Muscle of leg (tissue), 11 donors: ENCODE data around the gene DSCAM. TPM values are rescaled to one million over a fixed set of nuclear protein-coding genes. Genes with fewer than 3 reads are reported as not detected.

Source experiments
- DNase-seq: peaks from one replicate; pipeline ENCODE4 v3.0.0; 2013
- H3K27ac ChIP-seq: one replicate; pipeline ENCODE4 v1.5.1; 2013; ENCODE audit warnings: mild to moderate bottlenecking, low read length, control low read depth
- H3K27me3 ChIP-seq: one replicate; pipeline ENCODE4 v1.6.1; 2013; ENCODE audit warnings: low read length; ENCODE audit not compliant: control insufficient read depth, insufficient read depth
- H3K36me3 ChIP-seq: one replicate; pipeline ENCODE4 v1.6.1; 2013; ENCODE audit warnings: low read length; ENCODE audit not compliant: control insufficient read depth, insufficient read depth
- H3K4me1 ChIP-seq: one replicate; pipeline ENCODE4 v1.6.1; 2013; ENCODE audit warnings: low read length; ENCODE audit not compliant: control insufficient read depth, insufficient read depth
- H3K4me3 ChIP-seq: one replicate; pipeline ENCODE4 v1.5.1; 2013; ENCODE audit warnings: low read length, control low read depth
- H3K9me3 ChIP-seq: replicated peaks from 2 replicates; pipeline ENCODE4 v1.6.1; 2013; ENCODE audit warnings: low read depth, low read length; ENCODE audit not compliant: control insufficient read depth
- WGBS: methylation state at CpG from one replicate; pipeline ENCODE4 v1.1.5; 2013; ENCODE audit warnings: missing lambda C conversion rate; ENCODE audit not compliant: insufficient coverage; 5-methylcytosine and 5-hydroxymethylcytosine counted together
- polyA plus RNA-seq, 8 donors: library from polyadenylated mRNA; unstranded; fragments of 120-200 nt; gene quantifications; one replicate each; pipeline versions ENCODE4 v1.2.1 to v1.2.3, GENCODE V29; 2013; ENCODE audit warnings: inconsistent platforms in 1 of 8, low replicate concordance in 1 of 8; ENCODE audit not compliant: insufficient read length in 8 of 8, insufficient read depth in 1 of 8
- total RNA-seq: library from RNA; stranded (reverse); fragments of 120-200 nt; gene quantifications from one replicate; pipeline ENCODE4 v1.2.4, GENCODE V29; 2013

DSCAM gene
- total and polyA plus RNA-seq, 9 donors = 0.89 to 2.0 (median 1.3) TPM

- Histone ChIP-seq H3K4me3 (no peak overlapping the region), H3K36me3 (no peaks in the 10 kb centered on the region), H3K9me3 (no peaks in the 10 kb centered on the region), H3K27me3 (no peaks in the 10 kb centered on the region), H3K4me1 (peaks cover 4% of the 10 kb centered on the region), H3K27ac (peak overlapping the region; percentile 13)
- DNase-seq = no peak
- no CpG with 5 or more reads among the region's 8 CpGs for WGBS
Observed at GRCh38 chr21:40678681-40679284, 168.2 kb downstream of the DSCAM start.

GRCh38 chr21:40675017-40675416 is 171.9 kb downstream of the DSCAM start:
- DNase-seq = no peak
- Histone ChIP-seq H3K36me3 (no peaks in the 10 kb centered on the region), H3K4me3 (no peak overlapping the region), H3K9me3 (no peaks in the 10 kb centered on the region), H3K27ac (no peak overlapping the region), H3K4me1 (no peaks in the 10 kb centered on the region), H3K27me3 (no peaks in the 10 kb centered on the region)
- WGBS = 76% methylated on average over 5 of the region's 8 CpGs

- no peaks in the 10 kb centered on the region for H3K9me3 ChIP-seq
- WGBS = 100% methylated on average over 1 of the region's 2 CpGs
- DNase-seq = no peak
- H3K4me1 ChIP-seq = peaks cover 2% of the 10 kb centered on the region
- no peaks in the 10 kb centered on the region for H3K27me3 ChIP-seq
- H3K4me3 ChIP-seq = no peak overlapping the region
- H3K27ac ChIP-seq = no peak overlapping the region
- no peaks in the 10 kb centered on the region for H3K36me3 ChIP-seq
Observed at GRCh38 chr21:40672602-40673001, 174.4 kb downstream of the DSCAM start.

GRCh38 chr21:40671716-40672115 is 175.2 kb downstream of the DSCAM start:
- no peak overlapping the region for H3K27ac ChIP-seq
- H3K36me3 ChIP-seq = no peaks in the 10 kb centered on the region
- no peaks in the 10 kb centered on the region for H3K9me3 ChIP-seq
- peaks cover 2% of the 10 kb centered on the region for H3K4me1 ChIP-seq
- no peak overlapping the region for H3K4me3 ChIP-seq
- DNase-seq = no peak
- 80% methylated on average over 2 of the region's 2 CpGs for WGBS
- no peaks in the 10 kb centered on the region for H3K27me3 ChIP-seq

GRCh38 chr21:40668555-40669275 is 178.2 kb downstream of the DSCAM start:
- 47% methylated on average over 2 of the region's 5 CpGs for WGBS
- H3K36me3 ChIP-seq = no peaks in the 10 kb centered on the region
- peaks cover 5% of the 10 kb centered on the region for H3K4me1 ChIP-seq
- H3K27ac ChIP-seq = no peak overlapping the region
- H3K9me3 ChIP-seq = no peaks in the 10 kb centered on the region
- peak; percentile 64 for DNase-seq
- no peak overlapping the region for H3K4me3 ChIP-seq
- H3K27me3 ChIP-seq = no peaks in the 10 kb centered on the region

- Histone ChIP-seq H3K27ac (no peak overlapping the region), H3K4me3 (no peak overlapping the region), H3K9me3 (no peaks in the 10 kb centered on the region), H3K4me1 (peaks cover 5% of the 10 kb centered on the region), H3K27me3 (no peaks in the 10 kb centered on the region), H3K36me3 (no peaks in the 10 kb centered on the region)
- no peak for DNase-seq
- WGBS = 67% methylated on average over 1 of the region's 1 CpG
Observed at GRCh38 chr21:40667967-40668366, 179.0 kb downstream of the DSCAM start.

GRCh38 chr21:40662889-40663288 is 184.1 kb downstream of the DSCAM start:
- no peaks in the 10 kb centered on the region for H3K27me3 ChIP-seq
- H3K9me3 ChIP-seq = no peaks in the 10 kb centered on the region
- H3K27ac ChIP-seq = no peak overlapping the region
- H3K36me3 ChIP-seq = no peaks in the 10 kb centered on the region
- peaks cover 4% of the 10 kb centered on the region for H3K4me1 ChIP-seq
- DNase-seq = no peak
- H3K4me3 ChIP-seq = no peak overlapping the region
- WGBS = 89% methylated on average over 1 of the region's 2 CpGs

- Histone ChIP-seq H3K4me1 (peaks cover under 1% of the 10 kb centered on the region), H3K4me3 (no peak overlapping the region), H3K27me3 (no peaks in the 10 kb centered on the region), H3K9me3 (no peaks in the 10 kb centered on the region), H3K27ac (no peak overlapping the region), H3K36me3 (no peaks in the 10 kb centered on the region)
- no CpG with 5 or more reads among the region's 3 CpGs for WGBS
- no peak for DNase-seq
Observed at GRCh38 chr21:40660461-40660860, 186.5 kb downstream of the DSCAM start.

GRCh38 chr21:40658311-40658710 is 188.6 kb downstream of the DSCAM start:
- WGBS = no CpG with 5 or more reads among the region's 3 CpGs
- H3K4me3 ChIP-seq = no peak overlapping the region
- no peak overlapping the region for H3K27ac ChIP-seq
- no peaks in the 10 kb centered on the region for H3K4me1 ChIP-seq
- no peaks in the 10 kb centered on the region for H3K27me3 ChIP-seq
- no peaks in the 10 kb centered on the region for H3K36me3 ChIP-seq
- DNase-seq = no peak
- no peaks in the 10 kb centered on the region for H3K9me3 ChIP-seq

- H3K27ac ChIP-seq = no peak overlapping the region
- WGBS = 25% methylated on average over 1 of the region's 2 CpGs
- H3K36me3 ChIP-seq = no peaks in the 10 kb centered on the region
- H3K27me3 ChIP-seq = no peaks in the 10 kb centered on the region
- no peaks in the 10 kb centered on the region for H3K4me1 ChIP-seq
- no peak overlapping the region for H3K4me3 ChIP-seq
- no peak for DNase-seq
- H3K9me3 ChIP-seq = peaks cover 4% of the 10 kb centered on the region
Observed at GRCh38 chr21:40652436-40652835, 194.5 kb downstream of the DSCAM start.
